ENCODE measurements around the gene PUS3.
"Not testable (repeated sequence)": the region's sequence is repeated elsewhere in the genome, so short reads cannot be mapped to it uniquely, and the experiment has no call there.

The PUS3 gene

GRCh38 chr11:125916683-125917347 lies 13.8 kb upstream of the PUS3 start (continued):
- TF ChIP-seq ELK4 (IDR thresholded peaks at IDR 0.05; ENCODE audit: borderline replicate concordance, low read depth, low read length), result no peak
- no peak for TF ChIP-seq ZNF398 (tag by site-specific recombination; IDR thresholded peaks at IDR 0.05)
- no peak for TF ChIP-seq OVOL3 (tag by site-specific recombination; IDR thresholded peaks at IDR 0.05)
- TF ChIP-seq ZNF626 (tag by site-specific recombination; IDR thresholded peaks at IDR 0.05), result no peak
- no peak for TF ChIP-seq ZNF280C (tag by site-specific recombination; IDR thresholded peaks at IDR 0.05)
- no peak for TF ChIP-seq ZNF621 (tag by site-specific recombination; IDR thresholded peaks at IDR 0.05)

- POLR2A ChIA-PET; H3K4me1 ChIP-seq (ENCODE audit: control insufficient read depth, insufficient read depth, low read length); H3K9me3 ChIP-seq (ENCODE audit: control insufficient read depth, insufficient read depth, low read depth, low read length); H3K4me3 ChIP-seq (ENCODE audit: low read depth, low read length); H3K36me3 ChIP-seq (ENCODE audit: control insufficient read depth in 2 of 2, insufficient read depth in 1 of 2, low read length in 2 of 2); H3K27ac ChIP-seq (ENCODE audit: extremely low read depth, low read depth, low read length): not testable (repeated sequence)
- CTCF ChIA-PET, result interaction anchor here (0.7 to 1.3 kb wide), 3 partner anchors 8 to 284 kb away, joined by 3 to 8 read pairs (median 3); no protein-coding TSS in a partner anchor
Observed at GRCh38 chr11:125914601-125915000, 11.6 kb upstream of the PUS3 start.

- Histone ChIP-seq H3K4me3 (ENCODE audit: low read depth, low read length) (no peak overlapping the region), H3K27ac (ENCODE audit: extremely low read depth, low read depth, low read length) (no peak overlapping the region), H3K9me3 (ENCODE audit: control insufficient read depth, insufficient read depth, low read depth, low read length) (no peaks in the 10 kb centered on the region), H3K36me3 (ENCODE audit: control insufficient read depth in 2 of 2, insufficient read depth in 1 of 2, low read length in 2 of 2) (no peaks in the 10 kb centered on the region), H3K4me1 (ENCODE audit: control insufficient read depth, insufficient read depth, low read length) (no peaks in the 10 kb centered on the region)
- ChIA-PET POLR2A (interaction anchor here (0.6 to 1.6 kb wide), 3 partner anchors 7 to 169 kb away, joined by 3 to 4 read pairs (median 3); partner anchors contain the start of gene PUS3), CTCF (interaction anchor here (1.7 kb wide), 1 partner anchor 32 kb away, joined by 7 read pairs; no protein-coding TSS in a partner anchor)
- TF ChIP-seq ZNF837 (tag by site-specific recombination; IDR thresholded peaks at IDR 0.05) (no peak), SP3 (tag by site-specific recombination; IDR thresholded peaks at IDR 0.05) (no peak), ZNF658 (tag by site-specific recombination; IDR thresholded peaks at IDR 0.05) (no peak), AEBP2 (tag by site-specific recombination; IDR thresholded peaks at IDR 0.05; ENCODE audit: borderline replicate concordance) (no peak), BCL11B (tag by site-specific recombination; IDR thresholded peaks at IDR 0.05; ENCODE audit: low read depth) (no peak), ZNF544 (tag by site-specific recombination; IDR thresholded peaks at IDR 0.05) (no peak), ZNF423 (tag by site-specific recombination; IDR thresholded peaks at IDR 0.05) (no peak), KLF9 (tag by site-specific recombination; IDR thresholded peaks at IDR 0.05; ENCODE audit: low read depth) (no peak), ZNF169 (tag by site-specific recombination; IDR thresholded peaks at IDR 0.05) (no peak), YY2 (tag by site-specific recombination; IDR thresholded peaks at IDR 0.05) (no peak), PRDM2 (tag by site-specific recombination; IDR thresholded peaks at IDR 0.05; ENCODE audit: borderline replicate concordance) (no peak), ZNF248 (tag by site-specific recombination; IDR thresholded peaks at IDR 0.05) (no peak), ZNF391 (tag by site-specific recombination; IDR thresholded peaks at IDR 0.05; ENCODE audit: borderline replicate concordance, low read depth) (no peak)
Observed at GRCh38 chr11:125910226-125910849, 7.3 kb upstream of the PUS3 start.

Data from HEK293 (cell line).